ENCODE data around the gene ANAPC2.

ANAPC2 gene

GRCh38 chr9:137188490-137189296 is at the start of gene ANAPC2, which contains the start of gene SSNA1:
TSS of gene ANAPC2 (minus strand) at chr9:137188560. CDS start at chr9:137188532, 28 bp downstream.
TSS of gene SSNA1 (plus strand) at chr9:137188676. CDS start at chr9:137188727, 51 bp downstream.
- DNase-seq (ENCODE audit: low read depth in 4 of 4, low spot score in 1 of 4): peak; percentile 88 to 93 (median 90)

GRCh38 chr9:137236936-137237421 is 48.6 kb upstream of the ANAPC2 start:
- DNase-seq (ENCODE audit: low read depth in 4 of 4, low spot score in 1 of 4): no peak

- peak; percentile 81 to 91 (median 88) for DNase-seq (ENCODE audit: low read depth in 4 of 4, low spot score in 1 of 4)
Measured at GRCh38 chr9:137236238-137236935, 48.0 kb upstream of the ANAPC2 start.

- no peak for DNase-seq (ENCODE audit: low read depth in 4 of 4, low spot score in 1 of 4)
Measured at GRCh38 chr9:137235424-137236237, 47.3 kb upstream of the ANAPC2 start.

- no peak for DNase-seq (ENCODE audit: low read depth in 4 of 4, low spot score in 1 of 4)
Measured at GRCh38 chr9:137234758-137235423, 46.5 kb upstream of the ANAPC2 start.

- DNase-seq (ENCODE audit: low read depth in 4 of 4, low spot score in 1 of 4): no peak
Measured at GRCh38 chr9:137234055-137234697, 45.8 kb upstream of the ANAPC2 start.

- no peak for DNase-seq (ENCODE audit: low read depth in 4 of 4, low spot score in 1 of 4)
Measured at GRCh38 chr9:137233143-137233980, 45.0 kb upstream of the ANAPC2 start.

GRCh38 chr9:137232510-137232909 is 44.1 kb upstream of the ANAPC2 start:
- no peak for DNase-seq (ENCODE audit: low read depth in 4 of 4, low spot score in 1 of 4)

GRCh38 chr9:137232101-137232500 is 43.7 kb upstream of the ANAPC2 start:
- DNase-seq (ENCODE audit: low read depth in 4 of 4, low spot score in 1 of 4): no peak

GRCh38 chr9:137231372-137232039 is 43.1 kb upstream of the ANAPC2 start:
- no peak for DNase-seq (ENCODE audit: low read depth in 4 of 4, low spot score in 1 of 4)

- no peak for DNase-seq (ENCODE audit: low read depth in 4 of 4, low spot score in 1 of 4)
Measured at GRCh38 chr9:137230705-137231371, 42.5 kb upstream of the ANAPC2 start, which contains the start of gene SLC34A3. TSS of gene SLC34A3 (plus strand) at chr9:137230901. CDS start at chr9:137231703, 802 bp downstream.

- DNase-seq (ENCODE audit: low read depth in 4 of 4, low spot score in 1 of 4): no peak
Measured at GRCh38 chr9:137229903-137230704, 41.7 kb upstream of the ANAPC2 start.

- DNase-seq (ENCODE audit: low read depth in 4 of 4, low spot score in 1 of 4): no peak
Measured at GRCh38 chr9:137228968-137229896, 40.9 kb upstream of the ANAPC2 start.

- no peak for DNase-seq (ENCODE audit: low read depth in 4 of 4, low spot score in 1 of 4)
Measured at GRCh38 chr9:137228506-137228967, 40.2 kb upstream of the ANAPC2 start.

- no peak for DNase-seq (ENCODE audit: low read depth in 4 of 4, low spot score in 1 of 4)
Measured at GRCh38 chr9:137227853-137228505, 39.6 kb upstream of the ANAPC2 start.

All from stimulated activated CD4-positive, alpha-beta T cell treated with anti-CD3 and anti-CD28 coated beads, Interleukin-1b, Interleukin-23, amount 100 ng/mL, for 24 hours (primary cell).